ENCODE results near the gene MAP4K3.

- no peak for TF ChIP-seq CTCF (IDR thresholded peaks at IDR 0.05 in 4 of 5, conservative IDR thresholded peaks at IDR 0.05 in 1 of 5)
- TF ChIP-seq POLR2A (IDR thresholded peaks at IDR 0.05): no peak
Observed at GRCh38 chr2:39334529-39334928, 102.6 kb downstream of the MAP4K3 start.
